Measurements from ENCODE around the gene CFAP45. TPM values are rescaled to one million over a fixed set of nuclear protein-coding genes. Genes with fewer than 3 reads are reported as not detected.

CFAP45 gene, protein sequence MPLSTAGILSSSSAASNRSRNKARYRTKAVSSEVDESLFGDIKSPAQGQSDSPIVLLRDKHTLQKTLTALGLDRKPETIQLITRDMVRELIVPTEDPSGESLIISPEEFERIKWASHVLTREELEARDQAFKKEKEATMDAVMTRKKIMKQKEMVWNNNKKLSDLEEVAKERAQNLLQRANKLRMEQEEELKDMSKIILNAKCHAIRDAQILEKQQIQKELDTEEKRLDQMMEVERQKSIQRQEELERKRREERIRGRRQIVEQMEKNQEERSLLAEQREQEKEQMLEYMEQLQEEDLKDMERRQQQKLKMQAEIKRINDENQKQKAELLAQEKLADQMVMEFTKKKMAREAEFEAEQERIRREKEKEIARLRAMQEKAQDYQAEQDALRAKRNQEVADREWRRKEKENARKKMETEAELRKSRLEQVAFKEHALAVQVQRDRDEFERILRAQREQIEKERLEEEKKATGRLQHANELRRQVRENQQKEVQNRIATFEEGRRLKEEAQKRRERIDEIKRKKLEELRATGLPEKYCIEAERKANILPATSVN
- polyA plus RNA-seq (2012; ENCODE audit: missing spikeins), result 1.00 TPM

DNA sequence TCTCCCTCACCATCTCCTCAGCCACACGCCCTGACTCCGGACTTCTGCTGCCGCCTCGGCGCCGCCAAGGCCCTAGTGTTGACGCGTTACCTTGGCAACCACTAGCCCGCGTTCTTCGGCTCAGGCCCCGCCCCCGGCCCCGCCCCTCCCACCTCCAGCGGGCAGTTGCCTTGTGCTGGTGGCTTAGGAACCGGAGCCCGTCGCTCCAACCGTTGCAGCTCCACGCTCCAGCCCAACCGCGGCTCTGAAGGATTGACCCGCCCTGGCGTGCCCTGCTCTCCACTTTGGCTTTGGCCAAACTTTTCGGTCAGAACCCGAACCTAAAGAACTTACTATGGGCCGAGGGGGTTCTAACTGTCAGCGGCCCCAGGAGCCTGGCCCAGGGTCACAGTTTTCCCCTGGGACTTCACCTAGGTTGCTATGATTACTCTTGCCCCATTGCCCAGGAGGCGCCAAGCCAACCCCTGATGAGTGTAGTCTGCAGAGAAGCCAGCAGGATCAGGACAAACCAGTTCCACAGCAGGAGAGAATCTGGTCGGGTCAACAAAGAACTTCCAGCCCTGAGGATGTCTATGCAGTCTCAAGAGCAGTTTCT is at the start of gene CFAP45:
TSS of gene CFAP45 (minus strand) at position 80 of the 595 bp plus-strand sequence. CDS start at position 13, 67 bp downstream.
- no peak for FAIRE-seq
- DNase-seq (ENCODE audit: insufficient read length), result no peak
- TF ChIP-seq TAF1 (IDR thresholded peaks at IDR 0.05; ENCODE audit: borderline replicate concordance, low read depth, low read length) (no peak), POLR2A (IDR thresholded peaks at IDR 0.05; ENCODE audit: low read depth, low read length) (no peak), POLR2AphosphoS5 (IDR thresholded peaks at IDR 0.05; ENCODE audit: low read depth, low read length) (no peak)

DNA sequence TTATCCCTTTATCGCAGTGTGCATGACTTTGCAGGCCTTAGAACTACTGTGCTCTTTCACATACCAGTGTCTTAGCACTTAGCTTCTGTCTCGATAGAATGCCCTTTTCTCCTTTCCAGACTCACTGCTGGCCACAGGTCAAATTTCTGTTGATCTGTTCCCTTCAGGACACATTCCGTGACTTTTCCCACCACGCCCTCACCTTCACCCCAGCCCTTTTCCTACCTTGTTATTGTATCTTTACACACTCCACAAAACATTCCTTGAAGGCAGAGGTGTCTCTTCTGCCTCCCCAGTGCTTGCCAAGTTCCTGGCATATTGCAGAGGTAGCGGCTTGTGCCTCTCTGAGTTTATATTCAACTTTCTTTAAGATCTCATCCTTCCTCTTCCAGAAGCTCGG is 49.2 kb upstream of the CFAP45 start:
- FAIRE-seq, result no peak
- DNase-seq (ENCODE audit: insufficient read length), result no peak
- no peak for TF ChIP-seq TAF1 (IDR thresholded peaks at IDR 0.05; ENCODE audit: borderline replicate concordance, low read depth, low read length)
- TF ChIP-seq POLR2AphosphoS5 (IDR thresholded peaks at IDR 0.05; ENCODE audit: low read depth, low read length), result no peak
- TF ChIP-seq POLR2A (IDR thresholded peaks at IDR 0.05; ENCODE audit: low read depth, low read length), result no peak

DNA sequence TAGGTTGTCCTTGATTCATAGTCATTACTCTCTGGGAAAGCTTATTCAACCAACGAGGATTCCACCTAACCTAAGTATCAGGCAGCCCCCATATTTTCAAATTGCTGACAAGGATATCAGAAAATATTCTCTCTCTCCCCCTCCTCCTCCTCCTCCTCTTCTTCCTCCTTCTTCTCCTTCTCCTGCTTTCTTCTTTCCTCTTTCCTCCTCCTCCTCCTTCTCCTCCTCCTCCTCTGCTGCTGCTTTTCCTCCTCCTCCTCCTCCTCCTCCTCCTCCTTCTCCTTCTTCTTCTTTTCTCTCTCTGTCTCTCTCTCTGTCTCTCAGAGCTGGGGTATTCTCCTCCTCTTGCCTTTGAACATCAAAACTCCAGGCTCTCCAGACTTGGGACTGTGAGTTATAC is 48.0 kb upstream of the CFAP45 start:
- DNase-seq (ENCODE audit: insufficient read length) (no peak), FAIRE-seq (no peak)
- TF ChIP-seq POLR2AphosphoS5 (IDR thresholded peaks at IDR 0.05; ENCODE audit: low read depth, low read length) (no peak), TAF1 (IDR thresholded peaks at IDR 0.05; ENCODE audit: borderline replicate concordance, low read depth, low read length) (no peak), POLR2A (IDR thresholded peaks at IDR 0.05; ENCODE audit: low read depth, low read length) (no peak)

DNA sequence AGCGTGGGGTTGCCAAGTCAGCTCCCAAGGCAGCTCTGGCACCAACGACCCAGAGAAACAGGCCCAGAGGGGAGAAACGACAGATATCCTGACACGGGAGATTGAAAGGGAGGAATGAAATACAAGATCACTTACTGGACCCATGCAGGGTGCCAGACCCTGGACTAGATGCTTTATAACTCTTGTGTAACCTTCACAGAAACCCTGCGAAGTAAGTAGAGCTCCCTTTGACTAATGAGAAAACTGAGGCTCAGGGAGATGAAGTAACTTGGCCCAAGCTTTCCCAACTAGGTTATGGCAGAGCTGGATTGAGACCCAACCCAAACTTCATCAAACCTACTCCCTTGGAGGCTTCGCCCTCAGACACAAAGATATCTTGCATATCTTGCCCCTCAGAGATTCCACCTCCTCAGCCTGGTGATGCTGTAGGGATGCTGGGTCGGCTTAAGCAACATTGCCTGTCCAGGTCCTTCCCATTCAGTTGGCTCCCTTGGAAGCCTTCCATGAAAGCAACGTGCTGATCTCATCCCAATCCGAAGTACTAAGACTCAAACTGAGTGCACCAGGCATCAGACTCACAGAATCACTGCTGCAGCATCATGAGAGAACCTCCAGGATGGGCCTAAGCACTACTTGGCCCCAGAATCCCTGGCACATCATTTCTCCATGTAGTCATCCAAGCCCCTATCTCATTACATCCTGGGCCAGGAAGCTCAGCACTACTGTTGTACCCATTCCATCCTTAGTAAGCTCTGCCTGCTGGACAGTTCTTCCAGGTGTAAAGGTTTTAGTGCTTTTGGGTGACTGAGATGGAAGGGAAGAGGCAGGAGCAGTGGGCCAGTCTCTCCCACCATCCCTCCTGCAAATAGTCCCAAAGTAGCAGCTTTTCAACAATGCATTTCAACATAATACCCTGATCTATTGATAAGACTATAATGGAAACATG is 46.5 kb upstream of the CFAP45 start:
- DNase-seq (ENCODE audit: insufficient read length) (no peak), FAIRE-seq (no peak)
- TF ChIP-seq TAF1 (IDR thresholded peaks at IDR 0.05; ENCODE audit: borderline replicate concordance, low read depth, low read length) (no peak), POLR2AphosphoS5 (IDR thresholded peaks at IDR 0.05; ENCODE audit: low read depth, low read length) (no peak), POLR2A (IDR thresholded peaks at IDR 0.05; ENCODE audit: low read depth, low read length) (no peak)

DNA sequence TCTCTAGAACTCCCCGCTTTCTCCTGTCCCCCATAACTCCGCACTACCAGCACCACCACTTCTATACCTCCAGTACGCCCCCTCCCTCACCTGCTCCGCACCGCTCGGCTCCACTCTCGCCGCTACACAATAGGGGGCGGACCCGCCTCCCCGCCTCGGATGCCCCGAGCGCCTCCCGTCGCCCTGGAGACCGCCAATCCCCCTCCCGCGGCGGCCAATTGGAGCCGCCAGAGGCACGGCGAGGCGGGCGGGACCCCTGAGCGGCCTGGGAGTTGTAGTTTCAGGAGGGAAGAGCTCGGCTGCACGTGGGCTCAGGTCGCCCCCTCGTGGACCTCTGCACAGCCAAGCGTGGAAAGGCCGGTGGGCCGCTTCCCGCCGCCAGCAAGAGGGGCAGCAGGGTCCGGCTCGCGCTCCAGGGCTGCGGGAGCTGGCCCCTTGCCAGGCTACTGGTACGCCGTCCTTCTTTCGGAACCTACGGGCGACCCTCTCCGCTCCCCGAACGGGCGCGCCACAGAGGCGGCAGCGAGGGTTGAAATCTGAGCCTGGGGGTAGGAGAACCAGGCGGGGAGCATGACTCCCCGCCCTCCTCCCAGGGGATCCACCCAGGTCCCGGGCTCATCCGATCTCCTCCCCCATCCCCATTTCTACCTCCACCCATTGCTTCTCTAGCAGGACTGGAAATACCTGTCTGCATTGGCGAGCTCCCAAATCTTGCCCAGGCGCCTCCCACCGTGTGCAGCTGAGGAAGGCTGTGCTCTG is 45.7 kb upstream of the CFAP45 start, which contains the start of gene IGSF9:
TSS of gene IGSF9 (minus strand) at position 131 of the 759 bp plus-strand sequence. CDS start 2,159 bp downstream, outside the sequence.
- FAIRE-seq (peak; percentile 38), DNase-seq (ENCODE audit: insufficient read length) (no peak)

DNA sequence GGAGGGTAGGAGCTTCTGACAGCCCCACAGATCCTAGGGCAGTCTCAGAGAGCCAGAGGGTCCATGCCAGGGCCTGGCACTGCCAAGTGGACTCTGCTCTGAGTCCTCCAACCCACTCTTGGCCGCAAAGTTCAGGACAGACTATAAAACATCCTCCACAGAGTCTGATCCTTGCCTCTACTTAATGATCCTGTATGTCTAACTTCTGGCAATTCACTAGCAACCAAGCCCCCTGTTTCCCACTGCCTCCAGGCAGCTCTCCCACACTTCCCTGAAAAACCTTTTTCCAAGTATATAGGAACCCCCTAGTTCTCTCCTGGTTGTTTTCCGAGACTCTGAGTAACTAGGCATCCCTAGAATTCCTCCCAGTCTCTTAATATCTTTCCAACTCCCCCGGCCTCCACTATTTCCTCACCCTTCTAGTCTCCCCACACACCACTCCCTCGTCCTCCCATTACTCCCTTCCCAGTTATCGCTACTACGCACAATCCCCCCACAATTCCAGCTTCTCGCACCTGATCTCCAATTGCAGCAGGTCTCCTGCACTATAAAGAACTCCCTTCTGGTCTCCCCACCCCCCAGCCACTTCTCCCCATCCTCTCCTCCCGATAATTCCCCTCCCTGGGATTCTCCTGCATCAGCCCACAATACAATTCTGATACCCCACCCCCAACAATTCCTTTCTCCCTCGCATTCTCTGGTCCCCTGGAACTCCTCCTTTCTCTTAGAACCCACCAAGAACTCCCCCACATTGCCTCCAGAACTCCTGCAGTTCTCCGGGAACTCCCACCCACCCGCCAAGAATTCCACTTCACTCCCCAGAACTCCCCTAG is 44.9 kb upstream of the CFAP45 start:
- DNase-seq (ENCODE audit: insufficient read length), result no peak
- TF ChIP-seq POLR2A (IDR thresholded peaks at IDR 0.05; ENCODE audit: low read depth, low read length), result no peak
- no peak for TF ChIP-seq POLR2AphosphoS5 (IDR thresholded peaks at IDR 0.05; ENCODE audit: low read depth, low read length)
- TF ChIP-seq TAF1 (IDR thresholded peaks at IDR 0.05; ENCODE audit: borderline replicate concordance, low read depth, low read length), result no peak
- FAIRE-seq, result no peak

More for the DNA sequence above, 45.7 kb upstream of the CFAP45 start, which contains the start of gene IGSF9:
- TF ChIP-seq POLR2AphosphoS5 (IDR thresholded peaks at IDR 0.05; ENCODE audit: low read depth, low read length), result no peak
- TF ChIP-seq POLR2A (IDR thresholded peaks at IDR 0.05; ENCODE audit: low read depth, low read length), result no peak
- TF ChIP-seq TAF1 (IDR thresholded peaks at IDR 0.05; ENCODE audit: borderline replicate concordance, low read depth, low read length), result no peak

DNA sequence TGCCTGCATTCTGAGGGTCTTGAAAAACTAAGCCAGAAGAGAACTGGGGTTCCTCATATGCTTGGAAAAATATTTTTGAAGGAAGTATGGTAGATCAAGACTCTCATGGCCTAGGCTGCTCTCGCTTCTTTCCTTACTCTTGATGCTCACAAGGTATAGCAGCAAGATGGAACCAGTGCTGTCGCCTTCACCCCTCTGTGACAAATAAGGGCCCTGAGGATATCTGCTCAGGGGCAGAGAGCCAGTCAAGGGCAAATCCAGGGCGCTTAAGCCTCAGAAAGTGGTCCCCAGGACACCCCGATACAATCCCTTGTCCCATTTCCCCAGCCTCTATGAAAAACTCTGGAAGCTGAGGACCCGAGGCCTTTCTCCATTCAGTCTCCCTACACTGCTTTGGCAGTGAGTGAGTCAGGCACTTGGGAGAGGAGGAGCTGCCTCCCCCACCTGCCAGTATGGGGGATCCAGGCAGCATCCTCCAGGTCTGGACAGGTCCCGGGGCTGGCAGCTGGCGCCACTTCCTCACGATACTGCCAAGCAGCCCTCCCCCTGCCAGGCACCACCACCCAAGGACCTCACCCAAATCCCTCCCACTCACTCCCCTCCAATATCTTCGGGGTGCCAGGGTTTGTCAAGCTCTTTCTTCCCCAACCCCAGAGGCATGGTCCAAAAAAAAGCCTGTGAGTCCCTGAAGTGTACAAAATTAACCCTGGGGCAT is 44.1 kb upstream of the CFAP45 start:
- DNase-seq (ENCODE audit: insufficient read length), result no peak
- TF ChIP-seq POLR2A (IDR thresholded peaks at IDR 0.05; ENCODE audit: low read depth, low read length), result no peak
- TF ChIP-seq POLR2AphosphoS5 (IDR thresholded peaks at IDR 0.05; ENCODE audit: low read depth, low read length), result no peak
- TF ChIP-seq TAF1 (IDR thresholded peaks at IDR 0.05; ENCODE audit: borderline replicate concordance, low read depth, low read length), result no peak
- FAIRE-seq, result no peak

DNA sequence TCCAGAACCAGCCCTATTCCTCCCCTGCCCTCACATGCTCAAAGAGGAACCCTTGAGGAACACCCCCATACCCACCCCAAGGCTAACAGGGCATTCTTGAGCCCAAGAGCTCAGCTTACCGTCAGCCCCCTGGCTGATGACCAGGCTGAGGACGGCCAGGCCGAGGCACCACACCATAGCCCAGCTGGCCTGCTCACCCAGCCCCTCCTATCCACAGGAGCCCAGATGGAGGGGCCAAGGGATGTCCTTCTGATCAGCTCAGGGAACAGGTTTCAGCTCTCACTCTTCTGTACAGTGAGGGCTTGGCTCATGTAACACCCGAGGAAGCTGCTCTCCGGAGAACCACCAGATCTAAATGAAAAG is 43.3 kb upstream of the CFAP45 start:
- TF ChIP-seq POLR2AphosphoS5 (IDR thresholded peaks at IDR 0.05; ENCODE audit: low read depth, low read length), result no peak
- no peak for TF ChIP-seq POLR2A (IDR thresholded peaks at IDR 0.05; ENCODE audit: low read depth, low read length)
- no peak for TF ChIP-seq TAF1 (IDR thresholded peaks at IDR 0.05; ENCODE audit: borderline replicate concordance, low read depth, low read length)
- DNase-seq (ENCODE audit: insufficient read length) (no peak), FAIRE-seq (no peak)

DNA sequence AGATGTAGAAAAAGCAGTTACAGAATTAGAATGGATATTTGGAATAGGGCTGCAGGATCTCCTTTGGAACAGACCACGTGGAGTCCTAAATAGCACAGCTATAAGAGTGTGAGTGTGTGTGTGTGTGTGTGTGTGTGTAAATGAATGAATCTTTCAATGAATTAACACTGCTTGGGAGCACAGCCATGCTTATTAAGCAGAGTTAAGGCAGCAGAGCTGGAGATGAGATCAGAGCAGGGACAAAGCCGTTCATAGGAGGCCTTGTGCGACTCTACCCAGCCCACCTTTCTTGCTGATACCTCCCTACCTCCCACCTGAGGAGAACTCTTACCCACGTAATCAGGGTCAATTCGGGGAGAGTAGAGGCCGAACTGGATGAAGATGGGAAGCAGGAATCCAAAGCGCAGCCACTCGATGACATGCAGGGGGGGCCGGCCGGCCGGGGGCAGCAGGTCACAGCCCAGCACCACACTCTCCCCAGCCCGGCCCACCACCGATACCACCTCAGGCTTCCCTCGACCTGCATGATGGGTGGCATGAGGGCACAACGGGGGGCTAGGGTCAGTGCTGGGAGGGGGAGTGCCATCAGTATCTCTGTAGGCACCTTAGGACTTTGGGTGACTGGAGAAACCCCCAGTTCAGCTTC is 42.8 kb upstream of the CFAP45 start:
- DNase-seq (ENCODE audit: insufficient read length) (no peak), FAIRE-seq (no peak)
- TF ChIP-seq TAF1 (IDR thresholded peaks at IDR 0.05; ENCODE audit: borderline replicate concordance, low read depth, low read length), result no peak
- no peak for TF ChIP-seq POLR2AphosphoS5 (IDR thresholded peaks at IDR 0.05; ENCODE audit: low read depth, low read length)
- TF ChIP-seq POLR2A (IDR thresholded peaks at IDR 0.05; ENCODE audit: low read depth, low read length), result no peak

All from GM12892 (cell line).